Prostate gland (tissue), 2 donors: Measurements from ENCODE around the gene RGS3. TPM values are rescaled to one million over a fixed set of nuclear protein-coding genes. Genes with fewer than 3 reads are reported as not detected.

Source experiments
- DNase-seq: peaks from one replicate; pipeline ENCODE4 v3.0.0-alpha.2; 2019; ENCODE audit warnings: low spot score
- H3K27ac ChIP-seq, 2 donors: fragments of 200-600 bp; sonication (generic); 2 replicates each; pipeline ENCODE4 v1.5.1; 2017 to 2019
- H3K27me3 ChIP-seq: fragments of 200-600 bp; sonication (generic); replicated peaks from 2 replicates; pipeline ENCODE4 v1.5.1; 2019; ENCODE audit not compliant: insufficient read depth
- H3K36me3 ChIP-seq, 2 donors: fragments of 200-600 bp; sonication (generic); 1 replicate in 1 of 2; 2 replicates in 1 of 2; pipeline versions ENCODE4 v1.5.1 to v1.8.1; 2017 to 2019
- H3K4me1 ChIP-seq: fragments of 200-600 bp; sonication (generic); replicated peaks from 2 replicates; pipeline ENCODE4 v1.5.1; 2019
- H3K4me3 ChIP-seq, 2 donors: fragments of 200-600 bp; sonication (generic); 2 replicates each; pipeline ENCODE4 v1.5.1; 2017 to 2019
- H3K9me3 ChIP-seq: fragments of 200-600 bp; sonication (generic); 2 replicates; pipeline ENCODE4 v1.5.1; 2017
- POLR2A ChIP-seq: fragments of 450-650 bp; IDR thresholded peaks from one replicate; pipeline ENCODE4 v1.6.1; 2016; ENCODE audit warnings: antibody characterized with exemption, mild to moderate bottlenecking
- POLR2AphosphoS5 ChIP-seq: sonication (generic); formaldehyde crosslinking; IDR thresholded peaks from one replicate; pipeline ENCODE4 v1.6.1; 2017; ENCODE audit warnings: antibody characterized with exemption
- WGBS: methylation state at CpG from one replicate; pipeline ENCODE4 v1.1.5; 2018; 5-methylcytosine and 5-hydroxymethylcytosine counted together
- intact Hi-C: fragments of 100-400 bp; cut with DNase I; formaldehyde crosslinking; loops from one replicate; pipeline ENCODE4 v1.14.2; 2022
- total RNA-seq, 2 donors: library from RNA; depleted of rRNA; stranded (reverse); fragments of >200 nt; gene quantifications; one replicate each; pipeline ENCODE4 v1.1.0, GENCODE V29; 2016
- TF ChIP-seq, protein P1 (sequence below), 4 experiments: fragments of 200-600 bp in 2 of 4; fragments of 450-650 bp in 2 of 4; sonication (generic) in 2 of 4; IDR thresholded peaks; 1 replicate in 3 of 4; 2 replicates in 1 of 4; pipeline ENCODE4 v1.5.1; 2016 to 2019; ENCODE audit warnings: antibody characterized with exemption in 4 of 4, mild to moderate bottlenecking in 2 of 4, moderate library complexity in 2 of 4

Gene RGS3
- total RNA-seq, 2 donors from 2014 or later, result 26.5 to 98.9 TPM

DNA sequence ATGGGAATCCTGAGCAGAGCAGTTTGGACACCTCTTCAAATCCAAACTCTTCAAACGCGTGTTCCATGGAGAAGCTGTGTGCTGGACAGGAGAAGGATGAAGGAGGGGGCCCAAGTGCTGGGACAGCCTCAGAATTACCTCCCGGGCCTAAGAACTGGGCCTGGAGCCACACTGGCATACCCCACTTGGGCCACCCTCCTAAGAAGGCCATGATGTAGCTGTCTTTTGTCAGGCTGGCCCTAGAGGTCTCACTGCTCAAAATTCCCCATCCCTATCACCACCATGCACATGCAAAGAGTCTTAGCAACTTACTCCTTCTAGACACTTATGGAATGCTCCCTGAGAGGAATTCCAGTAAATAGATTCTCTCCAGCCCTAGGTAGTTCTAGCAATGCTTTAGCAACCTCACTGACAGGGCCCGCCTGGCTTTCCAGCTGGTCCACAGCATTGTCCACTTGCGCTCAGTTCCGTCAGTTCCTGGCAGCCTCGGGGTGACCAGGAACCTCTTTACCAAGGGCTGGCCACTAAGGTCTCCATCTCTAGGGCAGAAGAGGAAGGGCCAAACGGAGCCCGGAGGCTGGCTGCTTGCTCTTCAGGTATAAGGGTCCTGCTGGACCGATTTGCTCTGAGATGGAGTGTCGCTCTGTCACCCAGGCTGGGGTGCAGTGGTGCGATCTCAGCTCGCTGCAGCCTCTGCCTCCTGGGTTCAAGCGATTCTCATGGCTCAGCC, 75.3 kb downstream of the RGS3 start:
- intact Hi-C loops, result no loop called here
- WGBS, result 93% methylated on average over 14 of the region's 14 CpGs
- no peak for DNase-seq

DNA sequence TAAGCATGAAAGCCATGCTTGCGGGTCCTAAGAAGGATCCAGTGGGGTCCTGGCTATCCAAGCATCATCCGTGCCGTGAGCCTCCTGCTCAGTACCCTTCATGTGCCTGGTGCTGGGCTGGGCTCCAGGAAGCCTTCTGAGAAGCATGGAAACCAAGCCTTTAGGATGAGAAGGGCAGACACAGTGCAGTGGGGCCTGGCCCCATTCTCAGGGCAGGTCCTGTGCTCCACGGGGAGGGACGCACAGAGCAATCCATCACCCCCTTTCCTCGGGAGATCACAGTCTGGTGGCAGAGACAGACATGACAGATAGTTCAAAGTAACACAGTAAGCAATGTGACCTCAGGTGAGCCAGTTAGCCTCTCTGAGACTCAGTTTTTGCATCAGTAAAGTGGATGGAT, 76.9 kb downstream of the RGS3 start:
- Histone ChIP-seq H3K9me3 (no peaks in the 10 kb centered on the region), H3K4me1 (no peaks in the 10 kb centered on the region), H3K27ac (no peak overlapping the region), H3K27me3 (no peaks in the 10 kb centered on the region), H3K36me3 (no peaks in the 10 kb centered on the region), H3K4me3 (no peak overlapping the region)
- 84% methylated on average over 6 of the region's 6 CpGs for WGBS
- no peak for DNase-seq
- TF ChIP-seq, protein P1, sequence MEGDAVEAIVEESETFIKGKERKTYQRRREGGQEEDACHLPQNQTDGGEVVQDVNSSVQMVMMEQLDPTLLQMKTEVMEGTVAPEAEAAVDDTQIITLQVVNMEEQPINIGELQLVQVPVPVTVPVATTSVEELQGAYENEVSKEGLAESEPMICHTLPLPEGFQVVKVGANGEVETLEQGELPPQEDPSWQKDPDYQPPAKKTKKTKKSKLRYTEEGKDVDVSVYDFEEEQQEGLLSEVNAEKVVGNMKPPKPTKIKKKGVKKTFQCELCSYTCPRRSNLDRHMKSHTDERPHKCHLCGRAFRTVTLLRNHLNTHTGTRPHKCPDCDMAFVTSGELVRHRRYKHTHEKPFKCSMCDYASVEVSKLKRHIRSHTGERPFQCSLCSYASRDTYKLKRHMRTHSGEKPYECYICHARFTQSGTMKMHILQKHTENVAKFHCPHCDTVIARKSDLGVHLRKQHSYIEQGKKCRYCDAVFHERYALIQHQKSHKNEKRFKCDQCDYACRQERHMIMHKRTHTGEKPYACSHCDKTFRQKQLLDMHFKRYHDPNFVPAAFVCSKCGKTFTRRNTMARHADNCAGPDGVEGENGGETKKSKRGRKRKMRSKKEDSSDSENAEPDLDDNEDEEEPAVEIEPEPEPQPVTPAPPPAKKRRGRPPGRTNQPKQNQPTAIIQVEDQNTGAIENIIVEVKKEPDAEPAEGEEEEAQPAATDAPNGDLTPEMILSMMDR (IDR thresholded peaks at IDR 0.05), result no peak
- TF ChIP-seq POLR2AphosphoS5, result no peak
- no peak for TF ChIP-seq POLR2A
- intact Hi-C loops, result no loop called here

More for the DNA sequence above, 75.3 kb downstream of the RGS3 start:
- Histone ChIP-seq H3K27ac (no peak overlapping the region), H3K9me3 (no peaks in the 10 kb centered on the region), H3K4me1 (no peaks in the 10 kb centered on the region), H3K36me3 (no peaks in the 10 kb centered on the region), H3K27me3 (no peaks in the 10 kb centered on the region), H3K4me3 (no peak overlapping the region)
- TF ChIP-seq POLR2A, result no peak

DNA sequence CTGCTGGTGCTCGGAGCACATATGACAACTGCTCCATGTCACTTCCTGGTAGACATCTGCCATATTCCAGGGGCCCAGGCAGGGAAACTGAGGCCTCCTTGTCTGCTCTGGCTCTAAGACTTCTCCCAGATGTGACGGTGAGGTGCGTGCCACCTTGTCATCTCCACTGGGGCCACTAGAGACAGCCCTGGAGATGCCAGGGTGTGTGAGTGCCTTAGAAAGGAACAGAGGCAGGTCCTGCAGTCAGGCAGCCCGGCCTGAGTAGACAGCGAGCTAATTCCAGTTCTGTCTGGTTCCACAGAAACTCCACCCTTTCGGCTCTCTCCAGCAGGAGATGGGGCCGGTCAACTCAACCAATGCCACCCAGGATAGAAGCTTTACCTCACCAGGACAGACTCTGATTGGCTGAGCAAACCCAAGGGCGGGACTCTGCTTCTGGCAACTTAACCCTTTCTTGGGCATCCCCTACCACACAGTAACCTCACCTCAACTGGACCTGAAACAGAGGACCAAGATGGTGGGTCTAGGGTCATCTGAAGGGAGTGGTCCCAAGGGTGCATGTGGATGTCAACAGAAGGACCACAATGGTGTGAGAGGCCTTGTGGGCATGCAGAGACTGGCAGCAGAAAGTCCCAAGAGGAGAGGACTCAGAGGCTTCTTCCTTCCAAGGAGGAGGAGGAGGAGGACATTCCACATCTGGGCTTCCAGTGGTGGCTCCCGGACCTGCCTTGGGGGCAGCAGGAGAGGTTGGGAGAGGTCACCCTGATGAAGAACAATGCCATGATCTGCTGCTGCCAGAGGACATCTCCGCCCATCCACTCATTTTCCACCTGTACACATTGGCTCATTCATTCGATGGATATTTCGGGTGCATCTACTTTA, 77.7 kb downstream of the RGS3 start:
- H3K27me3 ChIP-seq, result no peaks in the 10 kb centered on the region
- TF ChIP-seq, protein P1 (IDR thresholded peaks at IDR 0.05), result no peak
- no peak for TF ChIP-seq POLR2A
- no peak for TF ChIP-seq POLR2AphosphoS5
- no peaks in the 10 kb centered on the region for H3K9me3 ChIP-seq
- no peak for DNase-seq
- intact Hi-C loops, result no loop called here
- no peaks in the 10 kb centered on the region for H3K36me3 ChIP-seq
- 76% methylated on average over 12 of the region's 12 CpGs for WGBS
- H3K4me1 ChIP-seq, result no peaks in the 10 kb centered on the region
- H3K4me3 ChIP-seq, result no peak overlapping the region
- H3K27ac ChIP-seq, result no peak overlapping the region

DNA sequence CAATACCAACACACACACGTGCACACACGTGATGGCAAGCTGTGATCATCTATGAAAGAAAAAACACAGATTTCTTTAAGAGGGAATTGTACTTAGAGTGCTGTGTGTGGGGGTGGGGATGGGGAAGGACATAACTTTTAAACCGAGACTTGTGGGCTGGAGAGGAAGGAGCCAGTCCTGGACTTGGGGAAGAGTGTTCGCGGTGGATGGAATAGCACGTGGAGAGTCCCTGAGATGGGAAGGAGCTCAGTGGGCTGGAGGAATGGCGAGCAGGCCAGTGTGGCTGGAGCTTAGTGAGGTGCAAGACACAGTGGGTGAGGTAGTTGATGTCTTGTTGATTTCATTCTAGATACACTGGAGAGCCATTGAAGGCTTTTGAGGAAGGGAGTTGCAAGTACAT, 78.5 kb downstream of the RGS3 start:
- TF ChIP-seq POLR2AphosphoS5 (no peak), POLR2A (no peak)
- TF ChIP-seq, protein P1 (IDR thresholded peaks at IDR 0.05), result no peak
- Histone ChIP-seq H3K27me3 (no peaks in the 10 kb centered on the region), H3K4me1 (no peaks in the 10 kb centered on the region), H3K4me3 (no peak overlapping the region), H3K9me3 (no peaks in the 10 kb centered on the region), H3K27ac (no peak overlapping the region), H3K36me3 (no peaks in the 10 kb centered on the region)
- 81% methylated on average over 7 of the region's 7 CpGs for WGBS
- intact Hi-C loops, result no loop called here
- no peak for DNase-seq

DNA sequence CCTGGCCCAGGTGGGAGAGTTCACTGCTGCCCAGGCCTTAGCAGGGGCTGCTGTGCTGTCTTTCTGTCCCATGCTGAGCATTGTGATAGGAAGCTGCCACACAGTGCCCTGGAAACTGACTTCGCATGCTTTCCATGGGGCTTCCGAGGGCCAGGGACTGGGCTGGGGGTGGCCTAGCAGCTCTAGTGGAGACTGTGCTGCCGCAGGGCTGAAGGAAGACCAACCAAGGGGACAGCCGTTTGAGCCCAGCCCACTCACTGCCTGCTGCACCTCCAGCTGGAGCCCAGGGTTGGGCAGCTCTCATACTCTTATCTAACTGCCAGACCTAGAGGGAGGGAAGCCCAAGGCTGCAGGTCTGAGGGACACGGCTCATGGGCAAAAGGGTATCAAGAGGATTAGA, 79.2 kb downstream of the RGS3 start:
- no peak for DNase-seq

More for the DNA sequence above, 79.2 kb downstream of the RGS3 start:
- WGBS, result 85% methylated on average over 5 of the region's 5 CpGs
- H3K27me3 ChIP-seq, result no peaks in the 10 kb centered on the region
- H3K4me1 ChIP-seq, result no peaks in the 10 kb centered on the region
- H3K9me3 ChIP-seq, result no peaks in the 10 kb centered on the region
- TF ChIP-seq POLR2AphosphoS5, result no peak
- TF ChIP-seq POLR2A, result no peak
- TF ChIP-seq, protein P1 (IDR thresholded peaks at IDR 0.05), result no peak
- no peak overlapping the region for H3K4me3 ChIP-seq
- intact Hi-C loops, result no loop called here
- no peaks in the 10 kb centered on the region for H3K36me3 ChIP-seq
- no peak overlapping the region for H3K27ac ChIP-seq
